ENCODE measurements around the gene SPX. TPM values are rescaled to one million over a fixed set of nuclear protein-coding genes. Genes with fewer than 3 reads are reported as not detected.

SPX gene
- total and polyA plus RNA-seq, 7 donors = 0.35 to 0.99 (median 0.68) TPM; not detected in 2

- Histone ChIP-seq H3K9me3 (no peaks in the 10 kb centered on the region), H3K27ac (no peak overlapping the region), H3K4me3 (no peak overlapping the region), H3K27me3 (no peaks in the 10 kb centered on the region), H3K36me3 (no peaks in the 10 kb centered on the region), H3K4me1 (no peaks in the 10 kb centered on the region)
- no peak for TF ChIP-seq POLR2A (IDR thresholded peaks at IDR 0.05)
- TF ChIP-seq EP300 (IDR thresholded peaks at IDR 0.05) = no peak
- no peak for TF ChIP-seq POLR2AphosphoS5 (IDR thresholded peaks at IDR 0.05)
- no peak for TF ChIP-seq CTCF (IDR thresholded peaks at IDR 0.05)
- WGBS, 2 donors = 55 to 80% methylated on average over 5 of the region's 5 CpGs
- intact Hi-C loops (cut with DNase I) = no loop called here
- no peak for DNase-seq
These were observed 40.3 kb downstream of the SPX start for GRCh38 chr12:21566223-21566906.

GRCh38 chr12:21566907-21567394 lies 40.9 kb downstream of the SPX start:
- Histone ChIP-seq H3K4me1 (no peaks in the 10 kb centered on the region), H3K27ac (no peak overlapping the region), H3K4me3 (no peak overlapping the region), H3K36me3 (no peaks in the 10 kb centered on the region), H3K9me3 (no peaks in the 10 kb centered on the region), H3K27me3 (no peaks in the 10 kb centered on the region)
- DNase-seq = no peak
- intact Hi-C loops (cut with DNase I) = no loop called here
- TF ChIP-seq EP300 (IDR thresholded peaks at IDR 0.05) (no peak), POLR2A (IDR thresholded peaks at IDR 0.05) (no peak), POLR2AphosphoS5 (IDR thresholded peaks at IDR 0.05) (no peak), CTCF (IDR thresholded peaks at IDR 0.05) (no peak)
- WGBS, 2 donors = 91 to 97% methylated on average over 3 of the region's 3 CpGs

GRCh38 chr12:21568115-21568514 lies 42.0 kb downstream of the SPX start:
- H3K4me1 ChIP-seq = no peaks in the 10 kb centered on the region
- no peak overlapping the region for H3K27ac ChIP-seq
- H3K27me3 ChIP-seq = no peaks in the 10 kb centered on the region
- intact Hi-C loops (cut with DNase I) = no loop called here
- no peak for TF ChIP-seq POLR2A (IDR thresholded peaks at IDR 0.05)
- TF ChIP-seq POLR2AphosphoS5 (IDR thresholded peaks at IDR 0.05) = no peak
- no peak for TF ChIP-seq CTCF (IDR thresholded peaks at IDR 0.05)
- no peak for TF ChIP-seq EP300 (IDR thresholded peaks at IDR 0.05)
- no peaks in the 10 kb centered on the region for H3K36me3 ChIP-seq
- no peak for DNase-seq
- no peak overlapping the region for H3K4me3 ChIP-seq
- WGBS, 2 donors = 87 to 94% methylated on average over 4 of the region's 4 CpGs
- no peaks in the 10 kb centered on the region for H3K9me3 ChIP-seq

- H3K4me3 ChIP-seq = no peak overlapping the region
- H3K9me3 ChIP-seq = no peaks in the 10 kb centered on the region
- H3K27me3 ChIP-seq = no peaks in the 10 kb centered on the region
- TF ChIP-seq CTCF (IDR thresholded peaks at IDR 0.05) = no peak
- TF ChIP-seq POLR2AphosphoS5 (IDR thresholded peaks at IDR 0.05) = no peak
- no peak for TF ChIP-seq EP300 (IDR thresholded peaks at IDR 0.05)
- TF ChIP-seq POLR2A (IDR thresholded peaks at IDR 0.05) = no peak
- no peaks in the 10 kb centered on the region for H3K36me3 ChIP-seq
- no peaks in the 10 kb centered on the region for H3K4me1 ChIP-seq
- no peak overlapping the region for H3K27ac ChIP-seq
- intact Hi-C loops (cut with DNase I) = no loop called here
- DNase-seq = no peak
- 91 to 93% methylated on average over 5 of the region's 5 CpGs for WGBS, 2 donors
These were observed 45.0 kb downstream of the SPX start for GRCh38 chr12:21571046-21571445.
